Measurements from ENCODE around the gene MSH2.

DNA sequence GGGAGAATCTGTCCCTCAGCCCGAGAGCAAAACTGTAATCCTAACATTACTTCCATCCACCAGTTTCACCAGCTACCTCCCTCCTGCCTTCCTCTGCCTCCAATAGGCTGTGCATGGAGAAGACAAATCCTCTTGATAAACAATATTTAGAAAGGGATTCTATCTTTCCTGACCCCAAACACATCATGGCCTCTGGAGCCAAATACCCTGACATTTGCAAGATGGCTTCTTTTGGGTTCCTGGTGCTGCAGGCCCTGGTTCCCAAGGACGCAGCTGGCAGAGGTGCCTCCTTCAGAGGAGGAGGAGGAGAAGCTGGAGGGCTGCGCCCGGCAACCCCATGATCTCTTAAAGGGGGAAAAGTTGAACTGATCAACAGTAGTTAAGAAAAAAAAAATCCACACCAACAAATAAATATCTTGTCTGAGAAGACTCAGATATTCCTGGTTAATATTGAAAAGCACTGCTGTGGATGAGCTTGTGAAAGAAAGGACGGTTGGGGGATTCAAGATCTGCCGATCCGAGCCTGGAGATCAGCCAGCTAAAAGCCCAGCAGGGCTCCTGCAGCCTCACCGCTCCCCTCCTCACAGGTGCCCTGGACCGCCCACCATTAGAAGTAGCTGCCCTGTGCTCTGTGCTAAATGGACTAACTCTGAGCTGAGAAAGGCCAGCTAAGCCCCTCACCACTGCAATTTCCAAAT is 116.8 kb downstream of the MSH2 start:
- no peak for TF ChIP-seq CTCF (IDR thresholded peaks at IDR 0.05)
- no peak for TF ChIP-seq POLR2A (IDR thresholded peaks at IDR 0.05)
- no peak for TF ChIP-seq POLR2AphosphoS5 (IDR thresholded peaks at IDR 0.05)
- TF ChIP-seq EP300 (IDR thresholded peaks at IDR 0.05) = no peak

Measured in upper lobe of left lung (tissue), 4 donors.